Measurements from ENCODE around the gene BCL11B.

DNA sequence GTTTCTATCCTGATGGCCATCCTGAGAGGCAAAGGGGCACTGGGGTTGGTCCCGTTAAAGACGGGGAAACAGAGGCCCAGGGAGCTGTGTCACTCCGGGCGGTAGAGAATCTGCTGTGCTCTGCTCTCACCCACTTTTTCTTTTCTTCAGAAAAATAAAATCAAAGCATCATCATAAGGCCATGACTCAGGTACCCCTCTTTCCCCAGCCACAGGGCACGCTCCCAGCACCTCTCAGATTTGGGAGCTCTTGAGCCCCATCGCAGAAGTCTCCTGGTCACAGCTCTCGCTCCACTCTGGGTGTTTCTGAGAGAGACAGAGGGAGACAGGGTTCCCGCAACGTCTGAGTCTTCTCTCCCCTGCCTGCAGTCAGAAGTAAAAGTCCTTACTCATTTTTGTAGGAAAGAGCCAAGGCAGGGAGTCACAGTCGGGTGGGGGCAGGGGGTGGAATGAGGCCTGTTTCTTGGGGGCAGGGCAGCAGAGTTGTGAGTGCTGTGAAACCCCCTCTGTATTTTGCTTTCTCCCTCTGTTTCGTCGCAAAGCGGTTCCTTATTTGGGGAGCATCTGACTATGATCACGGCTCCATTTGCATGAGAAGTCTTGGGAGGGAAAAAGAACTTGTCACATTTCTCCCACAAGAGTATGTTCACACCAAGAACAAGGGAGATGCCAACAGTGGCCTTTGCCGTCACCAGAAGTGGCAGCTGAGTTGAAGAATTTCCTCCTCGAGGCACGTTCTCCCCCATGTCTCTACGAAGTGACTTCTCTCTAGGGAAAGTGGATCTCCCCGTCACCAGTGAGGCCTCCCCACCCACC, 139.0 kb downstream of the BCL11B start:
- TF ChIP-seq, protein P1, sequence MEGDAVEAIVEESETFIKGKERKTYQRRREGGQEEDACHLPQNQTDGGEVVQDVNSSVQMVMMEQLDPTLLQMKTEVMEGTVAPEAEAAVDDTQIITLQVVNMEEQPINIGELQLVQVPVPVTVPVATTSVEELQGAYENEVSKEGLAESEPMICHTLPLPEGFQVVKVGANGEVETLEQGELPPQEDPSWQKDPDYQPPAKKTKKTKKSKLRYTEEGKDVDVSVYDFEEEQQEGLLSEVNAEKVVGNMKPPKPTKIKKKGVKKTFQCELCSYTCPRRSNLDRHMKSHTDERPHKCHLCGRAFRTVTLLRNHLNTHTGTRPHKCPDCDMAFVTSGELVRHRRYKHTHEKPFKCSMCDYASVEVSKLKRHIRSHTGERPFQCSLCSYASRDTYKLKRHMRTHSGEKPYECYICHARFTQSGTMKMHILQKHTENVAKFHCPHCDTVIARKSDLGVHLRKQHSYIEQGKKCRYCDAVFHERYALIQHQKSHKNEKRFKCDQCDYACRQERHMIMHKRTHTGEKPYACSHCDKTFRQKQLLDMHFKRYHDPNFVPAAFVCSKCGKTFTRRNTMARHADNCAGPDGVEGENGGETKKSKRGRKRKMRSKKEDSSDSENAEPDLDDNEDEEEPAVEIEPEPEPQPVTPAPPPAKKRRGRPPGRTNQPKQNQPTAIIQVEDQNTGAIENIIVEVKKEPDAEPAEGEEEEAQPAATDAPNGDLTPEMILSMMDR (IDR thresholded peaks at IDR 0.05), result no peak
- TF ChIP-seq EP300 (IDR thresholded peaks at IDR 0.05), result no peak

All from tibial nerve (tissue), 4 donors.